Activated CD4-positive, CD25-positive, alpha-beta regulatory T cell treated with anti-CD3 and anti-CD28 coated beads, Interleukin-2, amount 50 U/mL, for 24 hours (primary cell): ENCODE results near the gene MKKS.

Source experiments
- ATAC-seq, 2 donors: fragments of 150-1000 bp; cut with Tn5 transposase; one replicate each; pipeline ENCODE4 v1.10.0; 2021; ENCODE audit warnings: mild to moderate bottlenecking in 1 of 2, moderate library complexity in 1 of 2

Gene MKKS

GRCh38 chr20:10433623-10434466, at the start of gene MKKS:
Gene MKKS, minus strand, starts transcription at chr20:10434222. Its CDS starts 20,708 bp downstream, at chr20:10413514.
- ATAC-seq, result peak; percentile 62 to 68

- ATAC-seq, result no peak
These were observed 49.7 kb upstream of the MKKS start for GRCh38 chr20:10483691-10484090.

- no peak for ATAC-seq
These were observed 47.7 kb upstream of the MKKS start for GRCh38 chr20:10481676-10482075.

- ATAC-seq, result no peak
These were observed 44.9 kb upstream of the MKKS start for GRCh38 chr20:10478930-10479329.

- peak; percentile 79 to 90 for ATAC-seq
These were observed 44.2 kb upstream of the MKKS start for GRCh38 chr20:10478205-10478604.

GRCh38 chr20:10476319-10476724, 42.3 kb upstream of the MKKS start:
- peak; percentile 25 to 32 for ATAC-seq

- no peak for ATAC-seq
These were observed 41.2 kb upstream of the MKKS start for GRCh38 chr20:10475225-10475624.

GRCh38 chr20:10474606-10475184, 40.7 kb upstream of the MKKS start:
- ATAC-seq, result no peak

GRCh38 chr20:10472871-10473270, 38.8 kb upstream of the MKKS start:
- ATAC-seq, result no peak

- ATAC-seq, result no peak
These were observed 36.3 kb upstream of the MKKS start for GRCh38 chr20:10470276-10470675.

- peak in 1 of 2 donors; percentile 20 for ATAC-seq
These were observed 35.6 kb upstream of the MKKS start for GRCh38 chr20:10469599-10469998.

GRCh38 chr20:10469056-10469455, 35.0 kb upstream of the MKKS start:
- ATAC-seq, result no peak

- no peak for ATAC-seq
These were observed 34.4 kb upstream of the MKKS start for GRCh38 chr20:10468340-10468845.

GRCh38 chr20:10467681-10468339, 33.8 kb upstream of the MKKS start:
- no peak for ATAC-seq

- no peak for ATAC-seq
These were observed 32.8 kb upstream of the MKKS start for GRCh38 chr20:10466855-10467254.

- ATAC-seq, result no peak
These were observed 32.3 kb upstream of the MKKS start for GRCh38 chr20:10466325-10466724.

- ATAC-seq, result no peak
These were observed 31.1 kb upstream of the MKKS start for GRCh38 chr20:10465135-10465534.

- ATAC-seq, result no peak
These were observed 29.6 kb upstream of the MKKS start for GRCh38 chr20:10463622-10464021.

GRCh38 chr20:10462516-10462915, 28.5 kb upstream of the MKKS start:
- ATAC-seq, result no peak

- no peak for ATAC-seq
These were observed 27.5 kb upstream of the MKKS start for GRCh38 chr20:10461495-10461894.

GRCh38 chr20:10454151-10454750, 20.2 kb upstream of the MKKS start:
- ATAC-seq, result no peak

- peak in 1 of 2 donors; percentile 36 for ATAC-seq
These were observed 19.2 kb upstream of the MKKS start for GRCh38 chr20:10453241-10453640.

- ATAC-seq, result no peak
These were observed 15.2 kb upstream of the MKKS start for GRCh38 chr20:10449270-10449669.
